ENCODE data around the gene POU2AF3. TPM values are rescaled to one million over a fixed set of nuclear protein-coding genes. Genes with fewer than 3 reads are reported as not detected.

POU2AF3 gene
- total and polyA plus RNA-seq, 12 donors: 0.28 to 4.8 (median 1.8) TPM; not detected in 1

- no peak for TF ChIP-seq CTCF (IDR thresholded peaks at IDR 0.05)
- no peak for TF ChIP-seq POLR2A (IDR thresholded peaks at IDR 0.05)
- no peak for DNase-seq
- Histone ChIP-seq H3K36me3 (replicated peaks in 1 of 2) (no peaks in the 10 kb centered on the region), H3K27me3 (no peaks in the 10 kb centered on the region), H3K27ac (no peak overlapping the region), H3K4me1 (replicated peaks in 1 of 2) (peaks cover 6 to 9% of the 10 kb centered on the region in 2 donors), H3K4me3 (no peak overlapping the region), H3K9me3 (replicated peaks in 1 of 3) (no peaks in the 10 kb centered on the region)
- intact Hi-C loops (cut with DNase I): loop anchor here (5.0 kb wide), 2 partner anchors 121 to 131 kb away; no protein-coding TSS in a partner anchor
- WGBS, 4 donors: 88 to 95% (median 92%) methylated on average over 2 to 3 of the region's 3 CpGs
Measured at GRCh38 chr11:111296196-111296595, 2.1 kb upstream of the POU2AF3 start.

DNA sequence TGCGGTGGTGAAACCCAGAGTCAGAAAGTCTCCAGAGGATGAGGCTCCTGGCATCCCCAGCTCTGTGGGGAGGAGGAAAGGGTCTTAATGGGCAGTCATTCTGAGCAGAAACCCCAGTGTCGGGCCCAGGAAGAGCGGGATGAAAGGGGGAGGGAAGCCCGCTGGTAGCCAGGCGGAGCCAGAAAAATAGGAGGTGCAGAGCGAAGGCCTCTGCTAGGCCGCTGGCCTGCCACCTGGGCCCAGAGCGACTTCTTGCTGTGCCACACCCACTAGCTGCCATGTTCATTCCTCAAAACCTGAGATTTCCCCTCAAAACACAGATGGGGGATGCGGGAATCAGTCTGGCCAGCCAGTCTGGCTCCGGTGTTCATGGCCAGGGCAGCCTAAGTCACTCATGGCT, 650 bp upstream of the POU2AF3 start:
- Histone ChIP-seq H3K36me3 (replicated peaks in 1 of 2) (no peaks in the 10 kb centered on the region), H3K4me3 (no peak overlapping the region), H3K27ac (no peak overlapping the region), H3K27me3 (no peaks in the 10 kb centered on the region), H3K4me1 (replicated peaks in 1 of 2) (peaks cover 6 to 9% of the 10 kb centered on the region in 2 donors), H3K9me3 (replicated peaks in 1 of 3) (no peaks in the 10 kb centered on the region)
- no peak for TF ChIP-seq POLR2A (IDR thresholded peaks at IDR 0.05)
- no peak for TF ChIP-seq CTCF (IDR thresholded peaks at IDR 0.05)
- intact Hi-C loops (cut with DNase I): loop anchor here (5.0 kb wide), 2 partner anchors 120 to 130 kb away; no protein-coding TSS in a partner anchor
- no peak for DNase-seq
- 94 to 98% (median 96%) methylated on average over 9 to 10 of the region's 10 CpGs for WGBS, 4 donors

DNA sequence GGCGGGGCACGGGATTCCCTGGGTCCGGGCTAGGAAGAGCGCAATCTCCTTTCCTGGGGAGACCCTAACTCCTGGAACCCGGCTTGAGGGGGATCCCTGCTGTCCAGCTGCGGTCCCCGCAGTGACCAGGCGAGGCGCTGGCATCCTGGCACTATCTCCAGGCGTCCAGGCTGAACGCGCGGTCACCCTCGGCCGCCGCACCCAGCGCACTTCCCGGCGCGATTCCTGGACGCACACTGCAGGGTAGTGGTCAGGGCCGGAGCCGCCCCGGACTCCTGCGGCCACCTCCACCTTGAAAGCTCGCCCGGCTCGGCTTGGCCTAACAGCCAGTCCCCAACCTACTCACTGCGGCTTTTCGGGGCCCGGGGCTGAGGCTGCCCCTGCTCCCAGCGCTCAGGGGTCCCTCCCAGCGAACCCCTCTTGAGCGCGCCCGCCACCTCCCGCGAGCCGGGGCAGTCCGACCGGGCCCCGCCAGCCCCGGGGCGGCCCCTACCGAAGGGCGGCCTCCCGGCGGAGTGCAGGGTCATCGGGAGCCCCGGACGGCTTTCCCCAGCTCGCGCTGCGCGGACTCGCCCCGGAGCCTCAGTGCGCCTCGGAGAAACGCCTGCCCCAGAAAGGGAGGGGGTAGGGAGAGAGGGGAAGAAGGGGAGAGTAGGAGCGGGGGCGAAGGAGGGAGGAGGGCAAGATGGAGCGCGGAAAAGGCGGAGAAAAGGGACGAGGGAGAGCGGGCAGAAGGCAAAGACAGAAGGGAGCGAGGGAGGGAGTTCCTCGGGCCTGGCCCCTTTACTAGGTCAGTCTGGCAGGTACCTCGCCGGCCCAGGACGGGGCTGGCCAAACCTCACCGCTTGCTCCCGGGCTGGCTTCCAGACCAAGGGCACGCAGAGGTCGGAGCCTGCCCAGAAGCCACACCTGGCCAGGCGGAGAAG, 1.0 kb downstream of the POU2AF3 start:
- peak overlapping the region in 2 of 5 donors; percentile 47 to 71 for H3K27ac ChIP-seq
- intact Hi-C loops (cut with DNase I): loop anchor here (5.0 kb wide), 2 partner anchors 118 to 128 kb away; no protein-coding TSS in a partner anchor
- no peaks in the 10 kb centered on the region for H3K9me3 ChIP-seq (replicated peaks in 1 of 3)
- no peaks in the 10 kb centered on the region for H3K36me3 ChIP-seq (replicated peaks in 1 of 2)
- TF ChIP-seq CTCF (IDR thresholded peaks at IDR 0.05) (peak; percentile 51 to 77 (median 66)), POLR2A (IDR thresholded peaks at IDR 0.05) (peak in 1 of 2 donors; percentile 35)
- peak; percentile 67 to 77 (median 74) for DNase-seq
- peak overlapping the region in 3 of 4 donors; percentile 37 to 83 (median 60) for H3K4me3 ChIP-seq
- 0 to 5% (median 2%) methylated on average over 23 to 77 of the region's 77 CpGs for WGBS, 4 donors
- H3K27me3 ChIP-seq: no peaks in the 10 kb centered on the region
- H3K4me1 ChIP-seq (replicated peaks in 1 of 2): peaks cover 6 to 9% of the 10 kb centered on the region in 2 donors

DNA sequence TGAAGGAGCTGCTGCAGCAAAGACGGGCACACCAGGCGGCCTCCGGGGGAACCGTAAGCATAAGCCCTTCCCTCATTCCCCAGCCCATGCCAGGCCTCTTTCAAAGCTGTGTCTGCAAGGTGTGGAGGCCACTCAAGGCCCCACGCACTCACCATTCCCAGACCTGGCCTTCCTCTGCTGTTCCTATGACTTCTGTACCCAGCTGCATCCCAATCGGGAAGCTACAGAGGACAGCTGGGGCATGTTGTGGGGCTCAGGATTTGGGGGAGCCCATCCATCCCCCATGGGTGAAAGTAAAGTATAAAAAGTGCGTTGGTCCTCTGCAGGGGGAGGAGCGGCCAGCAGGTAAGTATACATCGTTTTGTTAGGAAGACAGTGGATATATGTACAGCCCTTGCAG, 2.2 kb downstream of the POU2AF3 start:
- H3K36me3 ChIP-seq (replicated peaks in 1 of 2): no peaks in the 10 kb centered on the region
- no peak overlapping the region for H3K4me3 ChIP-seq
- no peak overlapping the region for H3K27ac ChIP-seq
- TF ChIP-seq POLR2A (IDR thresholded peaks at IDR 0.05) (no peak), CTCF (IDR thresholded peaks at IDR 0.05) (no peak)
- no peaks in the 10 kb centered on the region for H3K27me3 ChIP-seq
- peaks cover 6 to 9% of the 10 kb centered on the region in 2 donors for H3K4me1 ChIP-seq (replicated peaks in 1 of 2)
- intact Hi-C loops (cut with DNase I): no loop called here
- no peaks in the 10 kb centered on the region for H3K9me3 ChIP-seq (replicated peaks in 1 of 3)
- 90 to 97% (median 92%) methylated on average over 6 to 9 of the region's 9 CpGs for WGBS, 4 donors
- no peak for DNase-seq

Measured in adrenal gland (tissue), 12 donors.